Measurements from ENCODE around the gene WDR83. TPM values are rescaled to one million over a fixed set of nuclear protein-coding genes. Genes with fewer than 3 reads are reported as not detected.

WDR83 gene
- total and polyA plus RNA-seq, 2 experiments from 2014 or later: 12.5 to 18.5 TPM

GRCh38 chr19:12656899-12657571 is 9.6 kb upstream of the WDR83 start:
- Mint-ChIP-seq H3K27ac (peak overlapping the region; percentile 44), H3K9me3 (no peaks in the 10 kb centered on the region), H3K4me3 (peak overlapping the region; percentile 36; the same call in 2 of the 3 replicates), H3K36me3 (ENCODE audit: low read depth) (peaks cover 54% of the 10 kb centered on the region), H3K27me3 (ENCODE audit: insufficient read depth, low read depth, poor library complexity) (peaks cover 4% of the 10 kb centered on the region), H3K4me1 (peaks cover 6% of the 10 kb centered on the region; the same call in 2 of the 3 replicates)
- Histone ChIP-seq H3K4me2 (peak overlapping the region; percentile 65), H2AFZ (peak overlapping the region; percentile 61; the same call in 1 of the 2 replicates), H3K4me1 (ENCODE audit: insufficient read depth) (no peaks in the 10 kb centered on the region), H3K36me3 (ENCODE audit: insufficient read depth) (peaks cover 13% of the 10 kb centered on the region; the same call in 1 of the 2 replicates), H3F3A (replicated peaks; ENCODE audit: low read depth) (peaks cover 13% of the 10 kb centered on the region), H4K20me1 (replicated peaks; ENCODE audit: insufficient read depth) (no peaks in the 10 kb centered on the region; the same call in 1 of the 2 replicates), H3K27me3 (ENCODE audit: insufficient read depth) (no peaks in the 10 kb centered on the region), H3K9me2 (ENCODE audit: insufficient read depth) (no peaks in the 10 kb centered on the region), H3K27ac (ENCODE audit: low read depth) (peak overlapping the region; percentile 75), H3K4me3 (peak overlapping the region; percentile 36), H3K79me2 (replicated peaks; ENCODE audit: insufficient read depth) (no peaks in the 10 kb centered on the region)
- peak; percentile 93 for ATAC-seq
- peak; percentile 98 for DNase-seq (ENCODE audit: low spot score)
- no peak for TF ChIP-seq NANOG (IDR thresholded peaks at IDR 0.05; ENCODE audit: borderline replicate concordance)
- TF ChIP-seq CTCF (conservative IDR thresholded peaks at IDR 0.05; ENCODE audit: low read depth in 2 of 2): peak; percentile 68 to 82
- TF ChIP-seq REST (IDR thresholded peaks at IDR 0.05; ENCODE audit: unreplicated experiment): no peak
- TF ChIP-seq POLR2AphosphoS5 (IDR thresholded peaks at IDR 0.05; ENCODE audit: low read depth): peak; percentile 51; the same call in 1 of the 2 replicates
- TF ChIP-seq STAT1 (IDR thresholded peaks at IDR 0.05; ENCODE audit: unreplicated experiment): no peak
- no peak for TF ChIP-seq ETS1 (IDR thresholded peaks at IDR 0.05)
- TF ChIP-seq ZNF114 (CRISPR knock-in tag; IDR thresholded peaks at IDR 0.05): no peak
- no peak for TF ChIP-seq ZNF331 (CRISPR knock-in tag; IDR thresholded peaks at IDR 0.05; ENCODE audit: low read depth)
- no peak for TF ChIP-seq ZNF462 (CRISPR knock-in tag; IDR thresholded peaks at IDR 0.05)
- no peak for TF ChIP-seq EZH2 (IDR thresholded peaks at IDR 0.05; ENCODE audit: low read depth, unreplicated experiment)
- TF ChIP-seq JUNB (IDR thresholded peaks at IDR 0.05; ENCODE audit: unreplicated experiment): no peak
- TF ChIP-seq CREB1 (CRISPR knock-in tag; IDR thresholded peaks at IDR 0.05; ENCODE audit: low read depth): 0 out of 2 replicates have a peak, but pooled peaks have one; percentile 18
- no peak for TF ChIP-seq EZH2phosphoT487 (IDR thresholded peaks at IDR 0.05; ENCODE audit: unreplicated experiment)
